ENCODE data around the gene TMEM156.

The TMEM156 gene, protein sequence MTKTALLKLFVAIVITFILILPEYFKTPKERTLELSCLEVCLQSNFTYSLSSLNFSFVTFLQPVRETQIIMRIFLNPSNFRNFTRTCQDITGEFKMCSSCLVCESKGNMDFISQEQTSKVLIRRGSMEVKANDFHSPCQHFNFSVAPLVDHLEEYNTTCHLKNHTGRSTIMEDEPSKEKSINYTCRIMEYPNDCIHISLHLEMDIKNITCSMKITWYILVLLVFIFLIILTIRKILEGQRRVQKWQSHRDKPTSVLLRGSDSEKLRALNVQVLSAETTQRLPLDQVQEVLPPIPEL

DNA sequence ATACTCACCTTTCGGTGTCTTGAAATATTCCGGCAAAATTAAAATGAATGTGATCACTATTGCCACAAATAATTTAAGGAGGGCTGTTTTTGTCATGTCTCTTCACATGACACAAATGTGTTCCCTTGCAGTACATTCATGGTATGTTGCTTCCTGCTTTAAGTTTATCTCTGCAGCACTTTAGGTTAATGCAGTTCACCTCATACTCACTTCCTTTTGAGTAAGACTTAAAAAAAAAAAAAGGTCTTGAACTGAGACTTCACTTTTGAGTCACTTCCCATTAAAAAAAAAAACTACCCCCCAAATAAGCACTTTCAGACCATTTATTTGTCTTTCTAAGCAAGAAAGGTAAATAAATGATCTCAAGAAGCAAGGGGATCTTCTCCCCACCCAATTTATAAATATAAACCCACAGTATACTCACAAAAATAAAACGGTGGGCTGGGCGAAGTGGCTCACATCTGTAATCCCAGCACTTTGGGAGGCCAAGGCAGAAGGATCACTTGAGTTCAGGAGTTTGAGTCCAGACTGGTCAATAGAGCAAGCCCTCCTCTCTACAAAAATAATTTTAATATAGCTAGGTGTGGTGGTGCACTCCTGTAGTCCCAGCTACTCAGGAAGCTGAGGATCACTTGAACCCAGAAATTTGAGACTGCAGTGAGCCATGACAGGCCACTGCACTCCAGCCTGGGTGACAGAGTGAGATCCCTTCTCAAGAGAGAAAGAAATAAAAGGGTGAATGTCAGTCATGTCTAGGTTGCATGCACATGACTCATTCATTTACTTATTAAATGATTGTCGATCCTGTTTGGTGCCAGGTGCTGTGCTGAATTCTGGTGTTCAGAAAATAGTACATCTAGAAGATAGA lies at the start of gene TMEM156:
Gene TMEM156 (minus strand): TSS at position 192 of the 868 bp plus-strand sequence. CDS start 96 bp downstream, at position 96.
- DNase-seq (ENCODE audit: low read depth, low spot score), result no peak

DNA sequence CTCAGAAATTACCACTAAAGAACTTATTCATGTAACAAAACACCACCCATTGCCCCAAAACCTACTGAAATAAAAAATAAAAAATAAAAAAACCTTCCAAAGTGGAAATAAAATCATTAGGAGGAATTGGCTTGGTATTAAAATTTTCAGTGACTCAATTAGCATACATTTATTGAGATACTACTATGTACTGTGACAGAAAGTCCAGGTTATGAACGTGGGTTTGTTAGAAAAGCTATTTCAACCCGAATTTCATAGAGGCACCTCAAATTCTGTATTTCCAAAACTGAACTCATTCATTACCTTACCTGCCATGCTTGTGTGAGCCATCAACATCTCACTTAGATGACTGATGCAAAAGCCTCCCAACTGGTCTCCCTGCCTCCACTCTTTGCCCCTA lies 46.6 kb upstream of the TMEM156 start:
- no peak for DNase-seq (ENCODE audit: low read depth, low spot score)

DNA sequence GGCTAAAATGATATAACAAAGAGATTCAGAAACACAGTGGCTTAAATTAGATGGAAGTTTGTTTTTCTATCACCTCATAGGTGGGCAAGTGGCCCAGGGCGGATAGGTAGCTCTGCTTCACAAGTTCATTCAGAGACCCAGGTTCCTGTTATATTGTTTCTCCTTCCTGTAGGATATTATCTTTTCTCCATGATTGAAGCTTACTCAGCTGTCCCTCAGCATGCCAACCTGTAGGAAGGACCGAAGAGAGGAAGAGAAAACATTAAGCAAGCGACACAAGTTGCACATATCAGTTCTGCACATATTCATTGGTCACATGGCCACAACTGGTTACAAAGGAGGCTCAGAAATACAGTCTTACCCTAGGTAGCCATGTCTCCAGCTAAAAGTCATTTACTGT lies 36.7 kb upstream of the TMEM156 start:
- DNase-seq (ENCODE audit: low read depth, low spot score), result no peak

DNA sequence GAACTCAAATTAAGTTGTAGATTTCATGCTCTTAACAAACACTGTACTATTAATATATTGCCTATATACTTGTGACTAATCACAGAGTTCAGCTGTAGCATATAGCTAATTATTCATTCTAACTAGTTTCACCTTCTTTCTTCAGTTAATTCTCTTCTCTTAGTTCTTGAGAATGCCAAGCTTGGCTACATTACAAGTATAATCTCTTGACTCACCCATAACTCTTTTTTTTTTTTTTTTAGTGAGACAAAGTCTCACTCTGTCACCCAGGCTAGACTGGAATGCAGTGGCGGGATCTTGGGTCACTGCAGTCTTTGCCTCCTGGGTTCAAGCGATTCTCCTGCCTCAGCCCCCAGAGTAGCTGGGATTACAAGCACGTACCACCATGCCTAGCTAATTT lies 35.2 kb upstream of the TMEM156 start:
- no peak for DNase-seq (ENCODE audit: low read depth, low spot score)

DNA sequence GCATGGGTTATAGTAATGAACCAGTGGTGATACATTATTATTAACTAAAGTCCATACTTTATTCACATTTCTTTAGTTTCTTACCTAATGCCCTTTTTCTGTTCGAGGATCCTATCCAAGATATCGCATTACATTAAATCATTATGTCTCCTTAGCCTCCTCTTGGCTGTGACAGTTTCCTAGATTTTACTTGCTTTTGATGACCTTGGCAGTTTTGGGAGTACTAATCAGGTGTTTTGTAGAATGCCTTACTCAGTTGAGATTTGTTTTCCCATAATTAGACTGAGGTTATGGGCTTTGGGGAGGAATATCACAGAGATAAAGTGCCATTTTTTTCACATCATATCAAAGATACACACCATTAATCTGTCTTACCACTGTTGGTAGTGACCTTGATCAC lies 34.8 kb upstream of the TMEM156 start:
- no peak for DNase-seq (ENCODE audit: low read depth, low spot score)

DNA sequence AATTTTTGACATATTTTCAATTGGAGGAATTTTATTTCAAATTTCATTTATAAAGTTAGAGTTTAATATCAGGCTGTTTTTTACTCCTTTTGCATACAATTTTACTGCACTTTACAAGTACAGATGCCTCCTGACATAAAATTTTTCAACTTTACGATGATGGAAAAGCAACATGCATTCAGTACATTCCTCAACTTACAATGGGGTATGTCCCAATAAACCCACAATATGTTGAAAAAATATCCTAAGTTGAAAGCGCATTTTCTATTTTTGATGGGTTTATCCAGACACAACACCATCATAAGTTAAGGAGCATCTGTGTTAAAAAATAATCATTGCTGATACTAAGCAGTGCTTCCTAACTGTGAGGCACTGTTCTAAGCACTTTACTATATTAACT lies 34.2 kb upstream of the TMEM156 start:
- no peak for DNase-seq (ENCODE audit: low read depth, low spot score)

DNA sequence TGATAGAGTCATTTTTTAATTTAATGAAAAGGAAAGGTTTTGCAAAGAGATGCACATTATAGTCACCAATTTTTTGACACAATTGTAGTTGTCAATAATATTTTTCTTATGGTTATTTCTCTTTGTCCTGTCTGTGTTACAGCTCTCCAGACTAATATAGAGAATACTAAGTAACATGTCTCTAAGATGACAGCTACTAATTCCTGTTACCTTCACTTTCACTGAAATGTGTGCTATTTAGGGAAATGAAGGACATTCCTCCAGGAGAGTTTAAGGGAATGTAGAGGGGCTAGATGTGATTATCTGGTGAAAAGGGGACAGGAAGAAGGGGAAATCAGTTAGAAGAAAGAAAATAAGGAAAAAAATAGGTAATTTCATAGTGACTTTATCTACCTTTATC lies 31.2 kb upstream of the TMEM156 start:
- DNase-seq (ENCODE audit: low read depth, low spot score), result no peak

DNA sequence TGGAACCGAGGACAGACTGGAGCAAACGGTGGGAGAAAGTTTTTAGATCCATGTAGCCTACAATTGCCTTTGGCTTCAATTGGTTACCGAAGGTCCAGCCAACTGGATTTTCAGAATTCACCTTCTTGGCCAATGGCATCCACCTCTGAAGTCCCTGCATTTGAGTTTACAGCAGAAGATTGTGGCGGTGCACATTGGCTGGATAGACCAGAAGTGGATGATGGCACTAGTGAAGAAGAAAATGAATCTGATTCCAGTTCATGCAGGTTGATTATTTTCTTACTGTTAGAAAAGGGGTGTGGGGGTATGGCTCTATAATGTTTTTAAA lies 30.5 kb upstream of the TMEM156 start:
- no peak for DNase-seq (ENCODE audit: low read depth, low spot score)

DNA sequence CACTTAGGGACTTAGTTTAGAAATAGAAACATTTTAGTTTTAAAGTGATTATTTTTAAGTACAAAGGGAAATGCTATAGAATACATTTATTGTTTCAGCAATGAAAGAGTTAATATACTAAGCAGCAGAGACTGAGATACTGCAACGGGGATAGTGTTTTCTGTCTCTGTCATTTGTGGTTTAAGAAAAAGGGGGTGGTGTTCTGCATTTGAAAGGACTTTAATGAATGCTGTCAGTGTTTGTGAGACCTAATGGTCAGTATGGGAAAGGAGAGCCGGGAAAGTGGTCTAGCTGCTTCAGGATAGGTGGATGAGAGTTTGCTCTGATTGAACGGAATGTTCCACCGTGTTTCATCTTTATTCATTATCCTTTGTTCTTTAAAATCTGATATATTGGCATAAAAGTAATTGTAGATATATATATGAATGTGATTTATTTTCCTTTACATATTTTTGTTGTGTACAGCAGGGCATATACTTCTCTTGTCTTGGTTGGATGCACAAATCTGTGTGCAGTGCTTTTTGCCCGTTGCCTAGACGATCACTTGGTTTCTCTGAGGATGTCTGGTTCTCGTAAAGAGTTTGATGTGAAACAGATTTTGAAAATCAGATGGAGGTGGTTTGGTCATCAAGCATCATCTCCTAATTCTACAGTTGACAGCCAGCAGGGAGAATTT lies 30.0 kb upstream of the TMEM156 start, which contains the start of gene KLHL5:
Gene KLHL5 (plus strand): TSS at position 139 of the 676 bp plus-strand sequence. CDS start 421 bp downstream, at position 560.
- no peak for DNase-seq (ENCODE audit: low read depth, low spot score)

DNA sequence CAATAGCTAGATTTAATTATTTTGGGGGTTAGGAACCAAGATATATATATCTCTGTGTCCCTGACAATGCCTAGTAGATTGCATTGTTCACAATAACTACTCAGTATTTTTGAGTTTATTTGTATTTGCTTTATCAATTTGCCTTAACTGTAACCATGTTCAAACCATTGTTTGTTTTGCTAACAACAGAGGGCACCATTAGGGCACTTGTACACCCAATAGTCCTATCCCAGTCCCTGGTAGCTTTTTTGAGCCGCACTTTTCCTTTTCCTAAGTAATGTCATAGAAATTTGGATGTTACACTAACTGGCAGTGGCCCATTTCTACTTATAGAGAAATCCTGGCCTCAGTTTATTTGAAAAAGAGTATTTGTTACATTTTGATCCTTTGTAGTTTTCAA lies 29.2 kb upstream of the TMEM156 start:
- DNase-seq (ENCODE audit: low read depth, low spot score), result no peak

DNA sequence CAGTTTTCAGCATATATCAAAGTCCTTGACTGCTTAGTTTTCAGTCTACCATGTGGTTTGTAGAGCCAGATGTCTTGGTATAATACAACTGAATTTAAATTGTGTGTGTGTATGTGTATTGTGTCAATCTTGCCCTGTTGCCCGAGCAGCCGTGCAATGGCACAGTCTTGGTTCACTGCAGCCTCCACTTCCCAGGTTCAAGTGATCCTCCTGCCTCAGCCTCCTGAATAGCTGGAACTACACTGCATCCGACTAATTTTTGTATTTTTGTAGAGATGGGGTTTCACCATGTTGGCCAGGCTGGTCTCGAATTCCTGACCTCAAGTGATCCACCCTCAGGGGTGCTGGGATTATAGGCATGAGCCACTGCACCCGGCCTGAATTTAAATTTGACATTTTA lies 23.8 kb upstream of the TMEM156 start:
- no peak for DNase-seq (ENCODE audit: low read depth, low spot score)

DNA sequence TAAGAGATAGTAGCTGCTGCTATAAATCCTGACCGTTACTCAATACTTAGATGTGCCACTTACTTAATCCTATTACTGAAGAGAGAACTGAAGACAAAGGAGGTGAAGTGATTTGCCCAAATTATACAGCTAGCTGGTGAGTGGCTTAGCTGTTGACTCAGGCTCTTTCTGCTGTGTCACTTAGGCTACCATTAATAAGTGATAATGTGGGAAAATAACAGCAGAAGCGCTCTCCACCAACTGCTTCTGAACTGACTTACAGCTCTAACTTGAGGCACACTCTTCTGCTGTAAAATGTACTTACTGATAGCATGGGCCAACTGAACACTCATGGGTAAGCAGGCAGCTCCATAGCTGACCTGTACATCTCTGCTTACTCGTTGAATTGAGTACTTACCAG lies 22.3 kb upstream of the TMEM156 start:
- DNase-seq (ENCODE audit: low read depth, low spot score), result no peak

DNA sequence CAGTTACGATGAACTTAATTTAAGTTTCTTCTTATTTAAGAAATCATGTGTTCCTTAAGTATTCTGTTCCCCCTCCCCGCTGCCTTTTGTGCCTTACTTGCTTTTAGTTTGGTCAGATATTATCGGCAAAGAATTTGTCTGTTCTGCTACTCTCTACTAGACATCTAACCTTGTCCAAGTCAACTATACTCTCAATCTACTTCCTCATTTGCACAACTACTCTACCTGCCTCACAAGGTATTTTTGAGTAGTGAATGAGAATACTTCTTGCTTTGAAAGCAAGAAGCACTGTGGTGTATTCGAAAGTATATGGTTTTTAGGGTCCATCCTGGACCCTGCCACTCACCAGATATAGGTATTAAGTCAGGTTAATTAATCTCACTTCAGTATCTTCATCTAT lies 21.8 kb upstream of the TMEM156 start:
- DNase-seq (ENCODE audit: low read depth, low spot score), result no peak

DNA sequence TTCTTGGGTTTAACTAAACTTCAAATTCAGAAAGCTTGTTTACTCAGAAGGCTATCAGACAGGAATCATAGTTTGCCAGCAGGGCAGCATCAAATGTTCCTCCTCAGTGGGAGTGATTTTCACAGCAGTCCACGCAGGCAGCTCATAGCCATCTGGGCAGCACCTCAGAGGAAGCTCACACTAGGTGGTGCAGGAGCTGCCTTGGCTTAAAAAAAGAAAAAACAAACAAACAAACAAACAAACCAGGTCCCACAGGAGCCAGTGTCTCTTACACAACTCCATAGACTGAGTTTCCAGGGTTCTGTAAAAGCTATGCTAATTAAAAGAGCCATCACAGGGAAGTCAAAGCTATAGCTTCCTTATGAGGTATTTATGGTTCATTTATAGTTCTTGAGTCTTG lies 19.3 kb upstream of the TMEM156 start:
- no peak for DNase-seq (ENCODE audit: low read depth, low spot score)

DNA sequence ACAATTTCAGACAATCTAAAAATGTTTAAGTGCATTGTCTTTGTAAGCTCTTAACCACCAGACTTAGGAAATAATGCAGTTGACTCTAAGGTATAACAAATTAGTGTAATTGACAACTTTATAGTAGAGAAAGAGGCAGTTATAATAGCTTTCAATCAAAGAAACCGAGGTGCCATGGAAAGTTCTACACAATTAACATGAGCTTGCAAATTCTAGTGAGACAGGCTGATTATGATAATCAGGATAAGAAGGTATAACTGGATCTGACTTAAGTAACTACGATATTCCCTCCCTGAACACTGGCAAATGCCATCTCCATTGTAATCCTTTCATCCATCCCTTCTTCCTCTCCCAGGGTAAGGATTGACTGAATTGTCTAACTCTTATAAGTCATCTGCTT lies 18.4 kb upstream of the TMEM156 start:
- no peak for DNase-seq (ENCODE audit: low read depth, low spot score)

DNA sequence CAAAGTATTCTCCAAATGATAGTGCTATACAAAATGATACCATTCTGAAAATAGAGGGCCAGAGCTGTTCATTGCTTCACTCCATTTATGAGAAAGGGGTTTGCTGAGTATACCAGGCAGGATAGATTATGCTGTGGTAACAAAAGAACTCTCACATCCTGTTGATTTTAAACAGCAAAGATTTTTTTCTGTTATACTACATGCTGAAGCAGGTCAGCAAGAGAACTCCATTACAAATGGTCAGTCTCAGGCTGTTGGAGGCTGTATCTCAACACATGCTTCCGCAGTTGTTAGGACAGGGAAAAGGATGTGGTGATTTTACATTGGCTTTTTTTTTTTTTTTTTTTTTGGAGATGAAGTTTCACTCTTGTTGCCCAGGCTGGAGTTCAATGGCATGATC lies 16.1 kb upstream of the TMEM156 start:
- DNase-seq (ENCODE audit: low read depth, low spot score), result no peak

DNA sequence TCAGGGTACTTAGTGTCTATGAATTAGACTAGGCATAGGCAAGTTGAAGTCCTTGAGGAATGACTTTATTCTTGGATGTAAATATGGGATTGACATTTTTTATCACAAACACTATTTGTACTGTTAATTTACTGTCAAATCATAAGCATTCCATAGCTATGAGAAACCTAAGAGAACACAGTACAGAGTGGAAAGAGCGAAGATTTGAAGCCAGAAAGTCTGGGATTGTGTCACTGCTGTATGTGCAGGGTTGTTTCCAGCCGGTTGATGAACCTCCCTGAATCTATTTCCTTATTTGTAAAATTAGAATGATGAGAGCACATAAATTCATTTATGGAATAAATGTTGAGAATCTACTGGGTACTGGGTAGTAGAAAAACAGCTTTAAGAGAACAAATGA lies 15.5 kb upstream of the TMEM156 start:
- DNase-seq (ENCODE audit: low read depth, low spot score), result no peak

DNA sequence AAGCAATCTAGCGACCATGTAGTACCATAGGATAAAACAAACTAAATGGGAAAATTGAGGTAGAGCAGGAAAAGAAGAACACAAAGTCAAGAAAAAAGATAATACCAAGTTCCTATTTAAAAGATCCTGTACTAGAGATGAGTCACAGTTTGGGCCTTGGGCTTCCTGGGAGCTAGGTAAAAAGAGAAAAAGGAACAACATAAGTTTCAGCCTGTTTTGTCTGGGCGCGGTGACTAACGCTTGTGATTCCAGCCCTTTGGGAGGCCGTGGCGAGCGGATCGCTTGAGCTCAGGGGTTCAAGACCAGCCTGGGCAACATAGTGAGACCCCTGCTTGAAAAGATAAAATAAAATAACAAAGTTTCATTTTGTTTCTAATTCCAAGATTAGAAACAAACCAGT lies 14.0 kb upstream of the TMEM156 start:
- no peak for DNase-seq (ENCODE audit: low read depth, low spot score)

DNA sequence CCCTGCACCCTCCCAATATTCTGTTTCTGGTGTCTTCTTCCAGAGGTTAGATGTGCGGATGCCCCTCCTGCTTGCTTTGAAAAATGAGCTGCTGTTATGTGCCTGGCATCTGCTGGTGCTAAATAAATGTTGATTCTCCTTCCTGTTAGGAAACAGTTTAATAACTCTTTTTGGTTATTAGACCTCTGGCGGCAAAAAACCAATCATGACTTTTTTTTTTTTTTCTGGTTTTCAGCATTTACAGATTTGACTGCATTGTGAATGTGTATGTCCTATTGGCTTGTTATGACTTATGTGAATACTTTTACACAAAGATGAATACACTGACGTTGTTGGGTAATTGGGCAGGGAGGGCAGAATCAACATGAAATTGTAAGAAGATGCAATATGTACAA lies 13.6 kb upstream of the TMEM156 start:
- DNase-seq (ENCODE audit: low read depth, low spot score), result no peak

DNA sequence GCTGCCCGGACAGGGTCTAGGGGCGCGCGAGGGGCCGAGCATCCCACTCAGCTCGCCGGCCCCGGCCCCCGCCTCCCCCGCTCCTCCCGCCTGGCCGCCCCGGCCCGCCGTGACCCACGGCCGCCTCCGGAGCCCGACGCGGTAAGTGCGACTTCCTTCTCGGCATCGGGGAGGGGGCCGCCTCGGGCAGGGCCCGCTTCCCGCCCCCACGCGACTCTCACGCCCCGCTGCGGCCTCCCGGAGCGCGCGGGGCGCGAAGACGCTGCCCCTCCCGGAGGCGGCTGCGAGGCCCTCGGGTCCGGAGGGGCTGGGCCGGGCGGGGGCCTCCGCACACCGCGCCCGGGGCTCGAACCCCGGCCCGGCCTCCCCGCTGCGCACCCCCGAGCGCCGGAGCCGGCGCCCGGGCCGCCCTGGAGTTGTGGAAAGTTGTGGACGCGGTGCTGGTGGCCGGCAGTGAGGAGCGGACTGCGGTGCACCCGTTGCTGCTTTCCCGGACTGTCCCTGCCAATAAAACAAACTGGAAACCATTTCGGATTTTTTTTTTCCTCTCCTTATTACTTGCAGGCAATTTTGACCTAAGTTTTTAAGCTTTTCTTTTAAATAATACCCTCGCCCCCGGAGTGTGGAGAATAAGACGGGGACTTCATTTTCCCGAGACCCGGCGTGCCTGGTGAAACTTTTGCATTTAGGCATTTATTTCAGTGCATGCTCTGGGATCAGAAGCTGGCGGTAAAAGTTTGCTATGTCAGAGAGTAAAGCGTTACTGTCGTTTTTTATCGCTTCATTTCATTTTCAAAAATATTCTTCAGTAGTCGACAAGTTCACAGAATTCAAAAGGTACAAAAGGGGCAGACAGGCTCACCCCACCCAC lies 13.0 kb upstream of the TMEM156 start:
- no peak for DNase-seq (ENCODE audit: low read depth, low spot score)

DNA sequence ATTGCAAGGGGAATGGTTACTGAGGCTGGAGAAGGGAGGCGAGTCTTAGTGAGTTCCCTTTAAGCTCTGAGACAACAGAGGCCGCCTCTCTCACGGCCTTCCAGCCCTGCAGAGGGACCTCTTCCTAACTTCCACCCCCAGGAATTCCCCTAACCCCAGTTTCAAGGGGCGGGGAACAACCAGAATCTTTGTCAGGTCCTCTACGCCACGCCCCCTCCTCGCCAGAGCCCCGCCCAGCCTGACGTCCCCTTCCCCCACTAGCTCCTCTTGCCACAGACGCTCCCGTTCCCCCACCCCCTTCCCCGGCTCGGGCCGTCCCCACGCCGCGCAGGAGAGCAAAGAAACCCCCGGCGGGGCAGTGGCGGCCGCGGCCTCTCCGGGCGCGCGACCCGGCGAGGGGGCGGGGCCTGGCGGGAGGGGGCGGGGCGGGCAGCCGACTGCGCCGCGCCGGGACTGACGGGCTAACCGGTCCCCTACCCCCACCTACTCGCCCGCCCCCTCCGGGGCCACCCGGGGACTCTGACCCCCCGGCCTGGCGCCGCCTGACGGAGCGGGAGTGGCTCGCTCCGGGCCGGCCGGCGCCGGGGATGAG lies 12.3 kb upstream of the TMEM156 start:
- DNase-seq (ENCODE audit: low read depth, low spot score), result peak; percentile 87

All from activated naive CD8-positive, alpha-beta T cell treated with anti-CD3 and anti-CD28 coated beads, Interleukin-2, amount 50 U/mL, for 16 hours (primary cell).